HG03066 (cell line): Measurements from ENCODE around the gene PATJ.
"Not testable (repeated sequence)": the region's sequence is repeated elsewhere in the genome, so short reads cannot be mapped to it uniquely, and the experiment has no call there.

Source experiments
- ATAC-seq: cut with Tn5 transposase; IDR thresholded peaks from one replicate; pipeline ENCODE4 v1.9.1; 2021; ENCODE audit warnings: low read depth; ENCODE audit not compliant: unreplicated experiment

PATJ gene

DNA sequence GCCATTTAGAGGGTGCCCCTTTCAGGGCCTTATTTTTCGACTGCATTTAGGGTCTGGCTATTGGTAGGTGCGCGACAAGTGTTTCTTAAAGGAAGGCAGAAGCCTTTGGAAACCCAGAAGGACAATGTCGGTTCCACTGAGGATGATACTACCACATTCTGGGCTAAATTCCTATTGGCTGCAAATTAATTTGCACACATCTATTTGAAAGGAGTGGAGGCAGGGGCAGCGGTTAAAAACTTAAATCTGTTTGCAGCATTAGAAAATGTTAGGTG, 1.1 kb downstream of the PATJ start:
- no peak for ATAC-seq

DNA sequence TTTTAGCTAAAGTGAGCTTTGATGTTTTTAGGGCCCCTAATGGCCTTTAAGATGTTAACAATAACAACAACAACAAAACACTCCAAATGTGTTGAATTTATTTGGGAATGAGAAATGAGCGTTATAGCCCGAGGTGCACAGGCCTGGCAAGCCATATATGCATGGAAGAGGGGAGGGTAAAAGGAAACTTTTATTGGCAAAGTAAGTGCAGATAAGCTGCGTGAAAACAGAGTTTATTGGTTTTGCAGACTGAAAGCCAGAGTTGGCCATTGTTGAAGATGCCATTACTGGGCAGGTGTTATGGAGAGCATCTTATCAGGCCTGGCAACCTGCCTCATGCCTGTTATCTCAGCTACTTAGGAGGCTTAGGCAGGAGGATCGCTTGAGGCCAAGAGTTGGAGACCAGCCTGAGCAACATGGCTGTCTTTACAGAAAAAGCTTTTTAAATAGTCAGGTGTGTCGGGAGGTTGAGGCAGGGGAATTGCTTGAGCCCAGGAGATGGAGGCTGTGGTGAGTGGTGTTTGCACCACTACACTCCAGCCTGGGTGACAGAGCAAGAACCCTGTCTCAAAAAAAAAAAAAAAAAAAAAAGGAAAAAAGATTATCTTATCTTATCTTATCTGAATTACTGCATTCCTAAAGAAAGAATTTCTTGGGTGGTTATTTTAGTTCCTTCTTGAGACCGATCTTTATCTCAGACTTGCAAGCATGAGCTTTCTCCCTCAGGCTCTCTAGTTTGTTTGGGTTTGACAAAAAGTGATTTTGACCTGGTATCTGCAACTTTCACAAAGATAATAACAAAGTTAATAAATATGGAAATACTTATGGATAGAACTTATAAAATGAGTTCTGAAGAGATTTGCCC, 1.7 kb downstream of the PATJ start:
- ATAC-seq: no peak

DNA sequence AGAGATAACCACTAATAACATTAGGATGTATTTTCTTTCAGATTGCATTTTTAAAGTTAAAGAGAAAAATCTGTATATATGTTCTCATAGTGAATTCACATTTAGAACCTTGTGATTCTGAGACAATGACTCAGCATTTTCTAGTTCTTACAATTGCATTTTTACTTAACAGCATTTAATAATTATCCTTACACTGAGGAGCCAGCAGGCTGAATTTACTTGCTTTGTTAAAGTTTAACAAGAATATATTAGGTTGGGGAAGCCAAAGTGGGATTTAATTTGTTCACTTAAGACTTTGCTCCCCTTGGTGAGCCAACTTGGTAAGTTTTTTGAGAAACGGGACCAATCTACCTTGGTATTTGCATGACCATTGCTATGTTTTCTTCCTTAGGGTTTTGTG, 4.5 kb downstream of the PATJ start:
- ATAC-seq: no peak

DNA sequence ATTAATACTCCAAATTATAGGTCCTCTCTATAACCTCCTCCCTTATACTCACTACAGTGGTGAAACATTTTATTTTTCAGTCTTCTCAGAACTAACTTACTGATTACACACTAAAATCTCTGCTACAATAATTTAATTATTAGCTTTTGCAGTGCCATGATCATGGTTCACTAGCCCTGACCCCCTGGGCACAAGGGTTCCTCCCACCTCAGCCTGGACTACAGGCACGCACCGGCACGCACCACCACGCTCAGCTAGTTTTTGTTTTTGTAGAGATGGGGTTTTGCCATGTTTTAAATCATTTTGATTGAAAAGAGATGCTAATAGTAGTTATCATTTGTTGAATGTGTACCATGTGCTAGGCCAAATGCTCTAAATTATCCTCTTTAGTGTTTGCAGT, 6.3 kb downstream of the PATJ start:
- ATAC-seq: no peak

DNA sequence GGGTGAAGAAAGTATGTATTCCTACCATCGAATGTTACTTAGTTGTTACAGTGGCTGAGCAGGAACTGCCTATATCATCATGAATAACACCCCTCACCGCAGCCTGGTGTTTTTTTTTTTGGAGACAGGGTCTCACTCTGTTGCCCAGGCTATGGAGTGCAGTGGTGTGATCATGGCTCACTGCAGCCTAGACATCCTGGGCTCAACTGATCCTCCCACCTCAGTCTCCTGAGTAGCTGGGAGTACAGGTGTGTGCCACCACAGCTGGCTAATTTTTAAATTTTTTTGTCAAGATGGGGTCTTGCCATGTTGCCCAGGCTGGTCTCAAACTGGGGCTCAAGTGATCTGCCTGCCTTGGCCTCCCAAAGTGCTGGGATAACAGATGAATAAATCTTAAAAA, 7.3 kb downstream of the PATJ start:
- no peak for ATAC-seq

DNA sequence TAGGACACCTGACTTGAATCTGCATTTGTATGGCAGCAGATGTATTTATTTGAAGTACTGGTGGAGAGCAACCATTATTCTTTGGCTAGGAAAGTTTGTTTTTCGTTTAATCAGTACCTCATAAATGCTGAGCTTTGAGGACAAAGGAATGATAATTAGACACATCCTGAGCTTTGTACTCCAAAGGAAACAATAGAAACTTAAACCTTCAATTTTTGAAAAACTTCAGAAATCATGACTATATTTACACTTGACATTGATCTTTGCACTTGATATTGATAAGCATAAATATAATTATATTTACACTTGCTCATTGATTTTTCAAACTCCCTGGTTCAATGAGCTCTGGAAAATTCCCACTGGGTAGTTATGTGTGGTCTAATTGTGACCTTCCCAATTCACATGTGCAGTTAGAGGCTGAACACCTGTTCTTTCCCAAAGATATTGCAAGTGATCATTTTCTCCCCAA, 10.7 kb downstream of the PATJ start:
- ATAC-seq: no peak

DNA sequence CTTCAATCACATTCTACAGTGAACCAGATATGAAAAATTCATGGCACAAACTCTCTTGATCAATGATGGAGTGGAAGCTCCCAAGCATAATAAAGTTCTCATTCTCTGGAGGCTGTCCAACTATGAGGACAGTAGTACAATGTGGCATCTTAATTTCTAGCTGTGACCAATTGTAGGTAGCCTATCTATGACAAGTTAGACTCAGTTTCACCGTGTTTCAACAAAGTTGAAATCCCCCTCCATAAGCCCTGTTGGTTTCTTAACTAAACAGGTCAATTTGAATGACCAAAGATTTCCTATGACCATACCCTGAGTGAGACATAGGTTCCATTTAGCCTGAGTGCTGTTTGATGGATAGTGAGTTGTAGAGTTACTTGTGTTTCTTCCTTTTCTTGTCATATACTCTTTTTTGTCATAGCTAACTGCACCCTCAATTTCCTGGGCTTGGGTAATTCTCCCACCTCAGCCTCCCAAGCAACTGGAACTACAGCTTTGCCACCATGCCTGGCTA, 11.8 kb downstream of the PATJ start:
- no peak for ATAC-seq

DNA sequence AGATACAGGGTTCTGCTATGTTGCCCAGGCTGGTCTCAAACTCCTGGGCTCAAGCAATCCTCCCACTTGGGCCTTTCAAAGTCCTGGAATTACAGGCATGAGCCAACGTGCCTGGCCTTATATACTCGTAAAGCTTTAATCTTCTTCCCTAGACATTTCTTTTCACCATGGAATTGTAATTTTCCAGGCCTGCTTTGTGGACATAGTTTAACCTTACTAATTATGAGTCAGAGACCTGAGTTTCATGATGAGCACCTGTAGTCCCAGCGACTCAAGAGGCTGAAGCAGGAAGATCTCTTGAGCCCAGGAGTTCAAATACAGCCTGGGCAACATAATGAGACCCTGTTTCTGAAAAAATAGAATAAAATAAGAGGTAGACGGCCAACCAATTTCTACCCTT, 12.3 kb downstream of the PATJ start:
- no peak for ATAC-seq

DNA sequence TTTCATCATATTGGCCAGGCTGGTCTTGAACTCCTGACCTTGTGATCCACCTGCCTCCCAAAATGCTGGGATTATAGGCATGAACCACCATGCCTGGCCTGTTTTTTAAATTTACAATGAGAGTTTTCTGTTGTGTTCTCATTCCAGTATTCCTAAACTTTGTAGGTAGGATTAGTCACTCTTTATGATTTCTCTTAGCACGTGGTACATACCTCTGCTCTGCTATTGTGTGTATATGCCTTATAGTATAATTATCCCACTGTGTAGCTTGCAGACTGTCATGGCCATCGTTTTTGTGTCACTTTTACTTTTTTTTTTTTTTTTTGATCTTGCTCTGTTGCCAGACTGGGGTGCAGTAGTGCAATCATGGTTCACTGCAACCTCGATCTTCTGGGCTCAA, 14.5 kb downstream of the PATJ start:
- ATAC-seq: no peak

DNA sequence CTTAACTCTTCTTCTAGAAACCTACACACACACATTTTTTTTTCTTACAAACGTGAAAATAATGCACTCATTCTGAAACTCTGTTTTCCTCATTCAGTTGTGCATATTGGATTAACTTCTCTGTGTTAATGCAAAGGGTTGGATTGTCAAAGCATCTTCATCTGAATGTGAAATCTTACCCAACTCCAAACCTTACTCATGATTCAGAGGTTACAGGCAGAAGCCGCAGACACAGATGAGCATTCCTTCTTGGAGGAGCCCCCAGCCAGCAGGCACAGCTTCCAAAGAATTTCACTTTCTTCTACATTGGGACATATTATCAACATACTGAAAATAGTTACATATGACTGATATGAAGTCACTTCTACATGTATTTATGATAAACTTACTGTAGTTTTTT, 15.7 kb downstream of the PATJ start:
- no peak for ATAC-seq

DNA sequence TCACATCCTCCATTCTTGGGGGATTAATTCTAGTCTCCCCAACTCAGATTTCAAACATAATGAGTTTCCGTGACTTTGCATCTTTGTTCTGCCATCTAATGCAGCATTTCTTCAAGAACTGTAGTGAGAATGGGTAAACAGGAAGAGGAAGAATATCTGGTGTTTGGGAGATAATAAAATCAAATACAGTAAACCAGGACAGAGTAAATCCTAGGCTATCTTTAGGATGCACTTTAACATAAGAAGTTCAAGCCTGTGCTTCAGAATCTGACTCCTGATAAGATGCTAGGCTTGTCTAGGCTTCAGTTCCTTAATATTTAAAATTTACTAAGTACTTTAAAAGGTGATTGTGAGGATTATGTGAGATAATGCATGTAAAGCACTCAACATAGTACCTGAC, 27.9 kb downstream of the PATJ start:
- no peak for ATAC-seq

DNA sequence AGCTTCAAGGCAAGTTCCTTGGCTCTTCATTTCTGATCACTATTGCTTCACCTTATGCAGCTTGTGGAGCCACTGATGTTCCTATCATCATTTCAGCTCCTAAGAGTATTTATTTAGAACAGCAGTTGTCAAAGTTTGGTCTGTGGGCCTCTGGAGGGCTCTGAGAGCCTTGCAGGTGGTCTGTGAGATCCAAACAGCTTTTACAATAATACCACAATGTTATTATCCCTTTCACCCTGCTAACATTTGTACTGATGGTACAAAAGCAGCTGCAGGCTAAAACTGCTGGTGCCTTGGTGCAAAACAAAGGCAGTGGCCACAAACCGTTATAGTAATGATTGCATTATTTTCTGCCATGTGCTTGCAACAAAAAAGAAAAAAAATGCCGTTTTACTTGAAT, 33.8 kb downstream of the PATJ start:
- ATAC-seq: no peak

DNA sequence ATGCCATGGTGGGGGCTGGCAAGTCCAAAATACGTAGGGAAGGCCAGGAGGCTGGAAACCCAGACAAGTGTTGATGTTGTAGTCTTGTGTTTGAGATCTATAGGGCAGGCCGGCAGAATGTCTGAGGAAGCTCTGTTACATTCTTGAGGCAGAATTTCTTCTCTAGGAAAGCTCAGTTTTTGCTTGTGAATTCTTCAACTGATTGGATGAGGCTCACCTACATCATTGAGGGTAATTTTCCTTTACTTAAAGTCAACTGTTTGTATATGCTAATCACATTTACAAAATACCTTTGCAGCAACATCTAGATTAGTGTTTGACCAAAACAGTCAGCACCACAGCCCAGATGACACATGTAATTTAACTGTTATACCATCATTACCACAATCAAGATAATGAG, 37.0 kb downstream of the PATJ start:
- ATAC-seq: no peak

DNA sequence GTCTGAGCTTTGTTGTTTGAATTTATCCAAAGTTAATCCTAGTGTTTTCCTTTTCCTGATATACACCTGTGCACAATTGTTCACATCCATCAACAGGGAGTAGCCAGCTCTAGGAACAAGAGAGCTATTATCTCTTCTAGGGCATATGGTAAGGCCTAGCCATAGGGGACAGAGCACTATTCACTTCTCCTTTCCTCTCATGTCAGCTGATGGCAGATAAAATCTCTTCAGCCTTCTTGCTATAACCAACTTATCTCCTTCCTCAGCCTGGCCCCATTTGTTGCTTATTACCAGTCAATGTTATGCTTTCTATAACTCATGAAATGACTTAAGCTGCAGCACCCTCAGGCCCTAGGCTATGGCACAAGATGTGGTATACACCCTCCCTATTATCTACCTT, 38.9 kb downstream of the PATJ start:
- ATAC-seq: no peak

DNA sequence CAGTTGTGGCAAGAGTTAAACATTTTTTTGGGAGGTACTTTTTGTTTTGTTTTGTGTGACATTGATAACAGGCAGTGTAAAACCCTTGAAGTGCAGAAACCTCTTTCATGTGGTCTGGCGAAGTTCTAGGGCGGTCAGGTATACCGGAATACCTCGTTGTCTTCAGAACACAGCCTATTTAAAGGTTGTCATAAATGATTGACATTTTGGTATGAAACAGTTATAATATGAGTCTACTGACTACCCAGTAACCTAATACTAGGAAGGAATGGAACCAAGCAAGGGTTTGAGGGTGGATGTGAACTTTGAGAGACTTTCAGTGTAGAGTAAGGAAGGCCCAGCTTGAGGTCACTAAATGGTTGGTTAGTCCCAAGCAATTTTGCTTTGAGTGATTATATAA, 40.5 kb downstream of the PATJ start:
- peak; percentile 74 for ATAC-seq

DNA sequence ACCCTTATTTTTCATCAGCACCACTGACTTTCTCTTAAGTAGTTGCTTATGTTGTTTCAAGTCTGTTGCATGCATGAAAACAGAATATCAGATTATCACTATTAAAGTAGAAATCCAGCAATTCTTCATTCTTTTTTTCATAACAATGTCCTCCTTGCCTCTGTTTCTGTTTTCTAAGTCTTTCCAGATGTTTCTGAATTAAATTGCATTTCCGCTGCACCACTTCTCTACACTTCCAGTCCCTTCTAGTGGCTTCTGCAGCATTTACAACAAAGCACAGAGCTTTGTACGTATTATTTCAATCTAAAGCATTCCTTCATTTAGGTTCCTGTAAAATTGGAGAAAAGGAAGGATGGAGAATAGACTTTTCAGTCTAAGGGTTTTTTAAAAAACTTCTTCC, 42.4 kb downstream of the PATJ start:
- no peak for ATAC-seq

DNA sequence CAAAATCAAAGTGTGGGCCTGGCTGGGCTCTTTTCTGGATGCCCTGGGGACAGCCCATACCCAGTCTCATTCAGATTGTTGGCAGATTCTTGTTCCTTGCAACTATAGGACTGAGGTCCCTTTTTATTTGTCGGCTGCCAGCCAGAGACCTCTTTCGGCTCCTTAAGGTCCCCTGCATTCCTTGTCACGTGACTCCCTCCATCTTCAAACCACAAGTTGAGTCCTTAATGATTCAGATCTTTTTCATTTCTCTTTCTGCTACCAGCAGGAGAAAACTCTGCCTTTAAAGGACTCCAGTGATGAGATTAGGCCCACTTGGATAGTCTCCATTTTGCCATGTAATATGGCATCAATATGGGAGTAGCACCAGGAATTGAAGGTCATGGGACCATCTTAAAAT, 48.6 kb downstream of the PATJ start:
- ATAC-seq: no peak

DNA sequence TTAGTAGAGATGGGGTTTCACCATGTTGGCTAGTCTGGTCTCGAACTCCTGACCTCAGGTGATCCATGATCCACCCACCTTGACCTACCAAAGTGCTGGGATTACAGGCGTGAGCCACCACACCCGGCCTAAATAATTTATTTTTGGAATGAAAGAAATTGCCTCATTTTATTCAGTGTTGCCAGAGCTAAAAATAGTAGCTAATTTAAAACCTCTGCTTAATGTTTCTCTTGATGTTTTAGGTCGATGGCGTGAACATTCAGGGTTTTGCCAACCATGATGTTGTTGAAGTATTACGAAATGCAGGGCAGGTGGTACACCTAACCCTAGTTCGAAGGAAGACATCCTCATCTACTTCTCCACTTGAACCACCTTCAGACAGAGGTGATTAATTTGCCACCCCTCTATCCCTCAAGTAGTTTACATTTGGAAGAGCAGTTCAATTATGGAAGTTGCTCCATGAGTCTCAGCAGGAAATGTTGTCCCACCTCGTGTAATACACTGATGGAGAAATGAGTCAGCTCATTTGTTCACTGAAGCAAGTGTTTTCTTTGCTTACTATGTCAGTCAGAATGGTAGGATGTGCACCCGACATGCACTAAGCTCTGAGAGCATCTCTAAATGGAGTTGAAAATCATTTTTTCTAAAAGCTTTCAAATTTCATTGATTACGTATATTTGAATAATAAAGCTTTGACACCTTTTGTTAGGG, 54.9 kb downstream of the PATJ start:
- ATAC-seq: no peak

DNA sequence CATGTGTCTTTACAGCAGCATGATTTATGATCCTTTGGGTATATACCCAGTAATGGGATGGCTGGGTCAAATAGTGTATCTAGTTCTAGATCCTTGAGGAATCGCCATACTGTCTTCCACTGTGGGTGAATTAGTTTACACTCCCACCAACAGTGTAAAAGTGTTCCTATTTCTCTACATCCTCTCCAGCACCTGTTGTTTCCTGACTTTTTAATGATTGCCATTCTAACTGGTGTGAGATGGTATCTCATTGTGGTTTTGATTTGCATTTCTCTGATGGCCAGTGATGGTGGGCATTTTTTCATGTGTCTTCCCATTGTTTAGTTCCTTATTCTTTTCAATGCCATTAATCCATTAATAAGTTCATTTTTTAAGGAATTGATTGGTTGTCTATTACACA, 58.8 kb downstream of the PATJ start:
- ATAC-seq: not testable (repeated sequence)

DNA sequence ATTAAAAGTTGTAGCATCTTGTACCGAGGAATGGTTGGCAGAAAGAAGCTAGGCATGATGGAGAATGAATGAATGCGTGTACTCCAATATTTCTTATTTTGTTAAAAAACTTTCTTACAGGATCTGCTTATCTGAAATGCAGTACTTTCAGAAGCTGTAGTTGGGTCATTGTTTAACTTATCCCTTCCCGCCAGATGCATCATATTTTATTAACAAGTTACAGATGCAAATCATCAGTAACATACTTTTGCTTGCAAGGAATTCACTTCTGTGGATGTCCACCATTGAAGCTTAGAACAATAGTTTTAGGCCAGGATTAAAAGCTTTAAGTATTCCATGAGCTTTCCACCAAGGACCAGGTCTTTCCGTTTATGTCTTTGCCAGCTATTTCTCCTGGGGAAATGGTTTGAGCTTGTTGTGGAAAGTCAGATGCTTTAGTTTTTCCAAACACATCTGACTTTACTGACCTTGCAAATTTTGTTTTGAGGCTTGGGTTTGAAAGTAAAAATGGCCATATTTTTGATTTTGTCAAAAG, 65.4 kb downstream of the PATJ start:
- no peak for ATAC-seq

DNA sequence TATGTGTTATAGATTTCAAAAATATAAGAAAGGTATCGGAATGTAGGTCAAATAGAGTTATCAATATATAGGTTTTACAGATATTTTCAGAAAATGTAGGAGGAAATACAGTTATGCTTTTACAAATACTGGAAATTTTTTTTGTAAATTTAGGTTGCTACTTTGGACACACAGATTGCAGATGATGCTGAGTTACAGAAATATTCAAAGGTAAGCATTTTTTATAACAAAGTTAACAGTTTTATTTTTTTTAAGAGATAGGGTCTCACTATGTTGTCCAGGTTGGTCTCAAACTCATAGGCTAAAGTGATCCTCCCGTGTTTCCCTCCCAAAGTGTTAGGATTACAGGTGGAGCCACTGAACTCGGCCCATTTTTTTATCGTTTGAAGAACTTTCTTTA, 66.0 kb downstream of the PATJ start:
- ATAC-seq: no peak

DNA sequence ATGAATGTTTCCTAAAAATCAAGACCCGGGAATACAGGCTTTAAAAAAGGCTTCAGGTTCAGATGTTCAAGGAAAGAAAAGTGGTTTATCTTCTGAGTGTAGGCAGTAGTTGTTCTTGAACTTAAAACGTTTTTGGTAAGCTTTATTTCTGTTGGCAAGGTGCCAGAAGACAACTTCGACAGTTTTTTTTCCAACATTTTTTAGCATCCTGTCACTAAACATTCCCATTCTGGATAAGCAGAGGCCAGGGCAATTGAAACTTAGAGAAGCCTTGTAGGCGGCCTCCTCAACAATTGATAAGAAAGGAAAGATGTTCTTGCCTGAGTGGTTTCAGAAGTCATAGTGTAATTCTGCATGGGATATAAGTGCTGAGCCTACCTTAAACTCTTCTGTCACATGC, 66.7 kb downstream of the PATJ start:
- no peak for ATAC-seq
